Nephron progenitor cell (in vitro differentiated cells): Measurements from ENCODE around the gene BLVRB.
A peak's percentile ranks its signal among the peaks of the same experiment; 100 is the strongest.
"Not testable (repeated sequence)": the region's sequence is repeated elsewhere in the genome, so short reads cannot be mapped to it uniquely, and the experiment has no call there.

ENCODE experiments used
- DNase-seq: peaks from one replicate; pipeline ENCODE4 v3.0.0; 2021
- H3K27ac Mint-ChIP-seq: 2 replicates; pipeline ENCODE4 v1.8.0; 2021; ENCODE audit warnings: mild to moderate bottlenecking, moderate library complexity, mixed read lengths
- H3K27me3 Mint-ChIP-seq: 2 replicates; pipeline ENCODE4 v1.8.0; 2021; ENCODE audit warnings: mild to moderate bottlenecking, low read depth, mixed read lengths; ENCODE audit not compliant: poor library complexity
- H3K36me3 Mint-ChIP-seq: 2 replicates; pipeline ENCODE4 v1.8.0; 2021; ENCODE audit warnings: low read depth, mixed read lengths
- H3K4me1 Mint-ChIP-seq: 2 replicates; pipeline ENCODE4 v1.8.0; 2021; ENCODE audit warnings: mixed read lengths
- H3K4me3 Mint-ChIP-seq: 2 replicates; pipeline ENCODE4 v1.8.0; 2021; ENCODE audit warnings: mild to moderate bottlenecking, moderate library complexity, mixed read lengths
- H3K9me3 Mint-ChIP-seq: 2 replicates; pipeline ENCODE4 v1.8.0; 2021; ENCODE audit warnings: mild to moderate bottlenecking, moderate library complexity, mixed read lengths
- TF ChIP-seq, protein P1 (sequence below): fragments of 200-600 bp; sonication (generic); IDR thresholded peaks from 2 replicates; pipeline ENCODE4 v1.5.0; 2021; ENCODE audit warnings: antibody characterized with exemption

Gene BLVRB

DNA sequence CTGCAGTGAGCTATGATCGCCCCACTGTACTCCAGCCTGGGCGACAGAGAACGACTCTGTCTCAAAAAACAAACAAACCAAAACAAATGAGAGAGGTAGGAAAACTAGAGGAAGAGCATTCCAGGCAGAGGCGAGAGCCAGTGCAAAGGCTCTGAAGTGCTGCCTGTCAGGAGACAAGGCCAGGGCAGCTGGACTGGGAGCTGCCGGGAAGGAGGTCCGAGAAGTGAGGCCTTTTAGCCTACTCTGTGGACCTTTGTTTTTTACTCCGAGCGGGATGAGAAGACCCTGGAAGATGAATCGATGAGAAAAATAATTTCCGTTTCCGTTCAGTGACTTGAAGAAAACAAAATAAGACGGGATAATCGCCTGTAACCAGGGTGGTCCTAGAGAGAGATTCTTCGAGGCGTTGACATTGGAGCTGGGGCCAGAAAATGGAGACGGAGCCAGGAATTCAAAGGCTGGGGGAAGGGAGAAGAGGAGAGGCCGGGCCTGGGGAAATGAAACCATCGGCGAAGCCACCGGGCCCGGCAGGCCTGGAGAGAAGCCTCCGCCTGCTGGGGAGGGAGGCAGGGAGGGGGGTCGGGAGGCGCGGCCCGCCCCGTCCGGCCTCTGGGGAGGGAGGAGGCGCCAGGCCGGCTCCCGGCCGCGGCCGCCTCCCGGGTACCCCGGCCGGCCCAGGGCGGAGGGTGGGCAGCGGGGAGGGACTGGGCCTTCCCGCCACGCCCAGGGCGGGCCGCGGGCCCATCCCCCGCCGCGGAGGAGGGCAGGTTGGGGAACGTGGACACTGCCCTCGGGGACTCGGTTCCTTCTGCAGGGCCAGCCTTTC is 31.9 kb downstream of the BLVRB start:
- Mint-ChIP-seq H3K27ac (peak overlapping the region; percentile 97), H3K4me1 (peaks cover 41% of the 10 kb centered on the region), H3K9me3 (no peaks in the 10 kb centered on the region), H3K27me3 (no peaks in the 10 kb centered on the region), H3K4me3 (peak overlapping the region; percentile 77), H3K36me3 (no peaks in the 10 kb centered on the region)
- TF ChIP-seq, protein P1, sequence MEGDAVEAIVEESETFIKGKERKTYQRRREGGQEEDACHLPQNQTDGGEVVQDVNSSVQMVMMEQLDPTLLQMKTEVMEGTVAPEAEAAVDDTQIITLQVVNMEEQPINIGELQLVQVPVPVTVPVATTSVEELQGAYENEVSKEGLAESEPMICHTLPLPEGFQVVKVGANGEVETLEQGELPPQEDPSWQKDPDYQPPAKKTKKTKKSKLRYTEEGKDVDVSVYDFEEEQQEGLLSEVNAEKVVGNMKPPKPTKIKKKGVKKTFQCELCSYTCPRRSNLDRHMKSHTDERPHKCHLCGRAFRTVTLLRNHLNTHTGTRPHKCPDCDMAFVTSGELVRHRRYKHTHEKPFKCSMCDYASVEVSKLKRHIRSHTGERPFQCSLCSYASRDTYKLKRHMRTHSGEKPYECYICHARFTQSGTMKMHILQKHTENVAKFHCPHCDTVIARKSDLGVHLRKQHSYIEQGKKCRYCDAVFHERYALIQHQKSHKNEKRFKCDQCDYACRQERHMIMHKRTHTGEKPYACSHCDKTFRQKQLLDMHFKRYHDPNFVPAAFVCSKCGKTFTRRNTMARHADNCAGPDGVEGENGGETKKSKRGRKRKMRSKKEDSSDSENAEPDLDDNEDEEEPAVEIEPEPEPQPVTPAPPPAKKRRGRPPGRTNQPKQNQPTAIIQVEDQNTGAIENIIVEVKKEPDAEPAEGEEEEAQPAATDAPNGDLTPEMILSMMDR = no peak
- peak; percentile 77 for DNase-seq

DNA sequence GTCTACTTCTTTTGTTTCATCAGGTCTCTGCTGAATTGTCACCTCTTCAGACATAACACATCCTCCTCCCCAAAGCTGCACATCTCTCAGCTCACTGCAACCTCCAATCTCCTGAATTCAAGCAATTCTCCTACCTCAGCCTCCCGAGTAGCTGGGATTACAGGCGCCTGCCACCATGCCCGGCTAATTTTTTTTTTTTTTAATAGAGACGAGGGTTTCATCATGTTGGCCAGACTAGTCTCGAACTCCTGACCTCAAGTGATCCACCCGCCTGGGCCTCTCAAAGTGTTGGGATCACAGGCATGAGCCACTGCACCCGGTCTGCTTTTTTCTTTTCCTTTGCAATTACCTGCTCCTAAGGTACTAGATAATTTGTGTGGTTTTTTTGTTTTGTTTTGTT is 32.8 kb downstream of the BLVRB start:
- H3K27me3 Mint-ChIP-seq, H3K9me3 Mint-ChIP-seq, H3K36me3 Mint-ChIP-seq, DNase-seq: not testable (repeated sequence)
- Mint-ChIP-seq H3K4me1 (peaks cover 41% of the 10 kb centered on the region), H3K27ac (peak overlapping the region; percentile 97), H3K4me3 (peak overlapping the region; percentile 77)

DNA sequence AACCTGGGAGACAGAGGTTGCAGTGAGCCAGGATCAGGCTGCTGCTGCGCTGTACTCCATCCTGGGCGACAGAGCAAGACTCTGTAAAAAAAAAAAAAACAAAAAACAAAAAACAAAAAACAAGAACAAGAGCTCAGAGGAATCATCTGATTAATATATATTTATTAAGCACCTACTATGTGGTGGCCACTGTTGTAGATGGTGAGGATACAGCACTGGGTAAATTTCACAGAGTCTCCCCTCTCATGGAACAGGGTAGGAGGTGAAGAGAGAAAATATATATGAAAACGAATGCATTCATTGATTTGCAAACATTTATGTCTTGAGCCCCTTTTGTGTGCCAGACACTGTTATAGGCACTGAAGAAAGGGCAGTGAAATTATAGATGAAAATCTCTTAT is 33.8 kb downstream of the BLVRB start:
- H3K36me3 Mint-ChIP-seq = no peaks in the 10 kb centered on the region
- no peak for DNase-seq
- H3K27me3 Mint-ChIP-seq = peaks cover 5% of the 10 kb centered on the region
- peak overlapping the region; percentile 23 for H3K4me3 Mint-ChIP-seq
- H3K4me1 Mint-ChIP-seq = peaks cover 41% of the 10 kb centered on the region
- TF ChIP-seq, protein P1 = no peak
- no peak overlapping the region for H3K27ac Mint-ChIP-seq
- H3K9me3 Mint-ChIP-seq = no peaks in the 10 kb centered on the region

DNA sequence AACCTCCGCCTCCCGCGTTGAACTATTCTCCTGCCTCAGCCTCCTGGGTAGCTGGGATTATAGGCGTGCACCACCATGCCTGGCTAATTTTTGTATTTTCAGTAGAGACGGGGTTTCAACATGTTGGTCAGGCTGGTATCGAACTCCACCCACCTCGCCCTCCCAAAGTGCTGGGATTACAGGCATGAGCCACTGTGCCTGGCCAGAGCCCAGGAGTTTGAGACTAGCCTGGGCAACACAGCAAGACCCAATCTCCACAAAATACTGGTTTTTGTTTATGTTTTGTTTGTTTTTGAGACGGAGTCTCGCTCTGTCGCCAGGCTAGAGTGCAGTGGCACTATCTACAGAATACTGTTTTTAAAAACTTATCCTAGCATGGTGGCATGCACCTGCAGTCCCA is 35.3 kb downstream of the BLVRB start:
- not testable (repeated sequence) for DNase-seq, H3K27me3 Mint-ChIP-seq

DNA sequence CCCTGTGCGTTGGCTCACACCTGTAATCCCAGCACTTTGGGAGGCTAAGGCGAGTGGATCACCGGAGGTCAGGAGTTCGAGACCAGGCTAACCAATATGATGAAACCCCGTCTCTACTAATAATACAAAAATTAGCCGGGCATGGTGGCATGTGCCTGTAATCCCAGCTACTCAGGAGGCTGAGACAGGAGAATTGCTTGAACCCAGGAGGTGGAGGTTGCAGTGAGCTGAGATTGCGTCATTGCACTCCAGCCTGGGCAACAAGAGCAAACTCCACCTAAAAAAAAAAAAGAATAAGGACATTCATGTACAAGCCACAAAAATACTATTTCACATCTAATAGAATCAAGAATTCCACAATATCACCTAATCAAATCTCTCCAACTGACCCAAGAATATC is 37.3 kb downstream of the BLVRB start:
- H3K4me1 Mint-ChIP-seq = peaks cover 39% of the 10 kb centered on the region
- not testable (repeated sequence) for H3K27me3 Mint-ChIP-seq, H3K36me3 Mint-ChIP-seq, H3K9me3 Mint-ChIP-seq, H3K27ac Mint-ChIP-seq, DNase-seq, H3K4me3 Mint-ChIP-seq

More for the DNA sequence above, 35.3 kb downstream of the BLVRB start:
- not testable (repeated sequence) for H3K36me3 Mint-ChIP-seq, H3K9me3 Mint-ChIP-seq, H3K4me3 Mint-ChIP-seq, H3K27ac Mint-ChIP-seq
- peaks cover 38% of the 10 kb centered on the region for H3K4me1 Mint-ChIP-seq

DNA sequence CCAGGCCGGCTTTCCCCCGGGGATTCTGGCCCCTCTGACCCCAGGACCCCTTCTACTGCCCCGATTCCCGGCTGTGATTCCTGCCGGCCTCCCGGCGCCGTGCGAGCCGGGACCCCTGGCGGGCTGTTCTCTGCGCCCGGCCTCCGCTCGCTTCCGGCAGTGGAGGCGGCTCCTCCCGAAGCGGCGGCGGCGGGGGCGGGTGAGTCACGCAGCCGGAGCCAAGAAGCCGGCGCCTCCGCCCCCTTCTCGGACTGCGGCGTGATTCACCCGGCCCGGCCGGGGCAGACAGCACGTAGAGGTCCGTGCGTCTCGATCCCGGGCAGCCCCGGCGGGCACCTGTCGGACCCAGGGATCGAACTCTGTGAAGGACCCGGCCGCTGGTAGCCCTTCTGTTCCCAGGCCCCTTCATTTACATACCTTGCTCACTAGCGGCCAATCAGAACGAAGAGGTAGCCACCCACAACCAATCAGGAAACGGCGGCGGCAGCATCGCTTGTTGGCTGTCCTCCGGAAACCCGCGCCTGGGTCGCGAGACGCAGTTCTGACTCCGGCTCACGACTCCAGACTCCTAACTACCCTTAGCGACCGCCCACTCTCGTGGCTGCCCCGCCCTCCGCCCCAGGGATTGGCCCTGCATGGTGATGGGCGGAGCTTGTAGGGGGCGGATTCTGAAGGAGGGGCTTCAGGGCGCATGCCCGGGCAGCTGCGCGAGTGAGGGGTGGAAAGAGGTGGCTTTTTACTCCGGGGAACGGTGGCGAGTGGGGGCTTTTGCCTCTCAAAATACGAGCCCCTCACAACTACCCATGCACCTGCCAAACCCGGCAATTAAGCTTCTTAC is 39.9 kb downstream of the BLVRB start, which contains the start of gene SERTAD1:
Gene SERTAD1 (minus strand): TSS at position 543 of the 838 bp plus-strand sequence. CDS start 2,446 bp downstream, outside the sequence.
- Mint-ChIP-seq H3K9me3 (no peaks in the 10 kb centered on the region), H3K4me3 (peak within 1 kb of the TSS; percentile 90), H3K27me3 (peaks cover 9% of the 10 kb centered on the region), H3K27ac (peak within 1 kb of the TSS; percentile 96), H3K4me1 (peaks cover 32% of the 10 kb centered on the region), H3K36me3 (peaks cover 4% of the 10 kb centered on the region)
- DNase-seq = peak; percentile 100
- TF ChIP-seq, protein P1 = peak; percentile 76
